Colonic mucosa (tissue), 4 donors: ENCODE measurements around the gene TUT7. TPM values are rescaled to one million over a fixed set of nuclear protein-coding genes. Genes with fewer than 3 reads are reported as not detected.
"Not testable (repeated sequence)": the region's sequence is repeated elsewhere in the genome, so short reads cannot be mapped to it uniquely, and the experiment has no call there.

Experiments used
- DNase-seq: peaks from one replicate; pipeline ENCODE4 v3.0.0-alpha.2; 2020
- H3K27ac ChIP-seq: fragments of 200-600 bp; one replicate; pipeline ENCODE4 v1.8.0; 2021
- H3K27me3 ChIP-seq: fragments of 200-600 bp; one replicate; pipeline ENCODE4 v1.8.0; 2021
- H3K36me3 ChIP-seq: fragments of 200-600 bp; one replicate; pipeline ENCODE4 v1.8.0; 2021
- H3K4me1 ChIP-seq: fragments of 200-600 bp; one replicate; pipeline ENCODE4 v1.8.0; 2021; ENCODE audit warnings: mild to moderate bottlenecking
- H3K4me3 ChIP-seq: fragments of 200-600 bp; one replicate; pipeline ENCODE4 v1.8.0; 2021
- H3K9ac ChIP-seq, 2 donors: one replicate each; pipeline ENCODE4 v1.7.0; 2013; ENCODE audit warnings: control low read depth in 2 of 2, low read depth in 2 of 2, low read length in 2 of 2
- H3K9me3 ChIP-seq: fragments of 200-600 bp; one replicate; pipeline ENCODE4 v1.8.0; 2021
- intact Hi-C: fragments of 100-400 bp; cut with DNase I; formaldehyde crosslinking; loops from one replicate; pipeline ENCODE4 v1.14.1; 2022
- total RNA-seq, 2 donors: library from RNA; stranded (reverse); fragmentation: NEBNext Ultra II Directional in 1 of 2; extraction: Animal tissue kit (Norgen Biotek cat#: 25700) in 1 of 2; gene quantifications; one replicate each; pipeline ENCODE4 v1.2.1, GENCODE V29; 2021
- TF ChIP-seq, protein P1 (sequence below): fragments of 200-600 bp; IDR thresholded peaks from one replicate; pipeline ENCODE4 v1.8.0; 2022; ENCODE audit warnings: antibody characterized with exemption, mild to moderate bottlenecking
- donor health status: healthy.
- donor health status: DM: no; HTN: no; CAD: no.
- donor health status: DM: no; HTN: no; CAD: no.

The TUT7 gene
- total RNA-seq, 2 donors from 2014 or later: 31.5 to 42.4 TPM

DNA sequence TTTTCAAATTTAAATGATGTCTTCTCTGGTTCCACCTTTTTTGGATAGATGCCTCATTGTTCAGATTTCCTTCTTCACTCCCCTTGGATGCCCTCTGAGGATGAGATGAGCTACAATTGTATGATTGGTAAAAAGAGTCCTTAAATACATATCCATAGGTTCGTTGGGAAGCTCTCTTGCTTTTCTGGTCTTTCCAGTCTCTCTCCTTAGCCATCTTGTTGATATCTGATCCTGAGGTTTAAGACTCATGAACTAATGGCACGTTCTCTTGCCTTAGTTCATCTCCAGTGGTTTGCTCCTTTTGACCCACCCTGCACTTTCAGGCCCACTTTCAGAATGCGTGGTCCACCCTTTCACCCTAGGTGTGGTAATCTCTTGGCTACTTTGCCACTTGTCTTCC lies 33.2 kb upstream of the TUT7 start:
- Histone ChIP-seq H3K27me3 (no peaks in the 10 kb centered on the region), H3K36me3 (no peaks in the 10 kb centered on the region), H3K9me3 (no peaks in the 10 kb centered on the region), H3K4me1 (no peaks in the 10 kb centered on the region), H3K27ac (no peak overlapping the region), H3K4me3 (no peak overlapping the region), H3K9ac (no peak overlapping the region)
- DNase-seq: no peak
- intact Hi-C loops: no loop called here
- TF ChIP-seq, protein P1, sequence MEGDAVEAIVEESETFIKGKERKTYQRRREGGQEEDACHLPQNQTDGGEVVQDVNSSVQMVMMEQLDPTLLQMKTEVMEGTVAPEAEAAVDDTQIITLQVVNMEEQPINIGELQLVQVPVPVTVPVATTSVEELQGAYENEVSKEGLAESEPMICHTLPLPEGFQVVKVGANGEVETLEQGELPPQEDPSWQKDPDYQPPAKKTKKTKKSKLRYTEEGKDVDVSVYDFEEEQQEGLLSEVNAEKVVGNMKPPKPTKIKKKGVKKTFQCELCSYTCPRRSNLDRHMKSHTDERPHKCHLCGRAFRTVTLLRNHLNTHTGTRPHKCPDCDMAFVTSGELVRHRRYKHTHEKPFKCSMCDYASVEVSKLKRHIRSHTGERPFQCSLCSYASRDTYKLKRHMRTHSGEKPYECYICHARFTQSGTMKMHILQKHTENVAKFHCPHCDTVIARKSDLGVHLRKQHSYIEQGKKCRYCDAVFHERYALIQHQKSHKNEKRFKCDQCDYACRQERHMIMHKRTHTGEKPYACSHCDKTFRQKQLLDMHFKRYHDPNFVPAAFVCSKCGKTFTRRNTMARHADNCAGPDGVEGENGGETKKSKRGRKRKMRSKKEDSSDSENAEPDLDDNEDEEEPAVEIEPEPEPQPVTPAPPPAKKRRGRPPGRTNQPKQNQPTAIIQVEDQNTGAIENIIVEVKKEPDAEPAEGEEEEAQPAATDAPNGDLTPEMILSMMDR: no peak

DNA sequence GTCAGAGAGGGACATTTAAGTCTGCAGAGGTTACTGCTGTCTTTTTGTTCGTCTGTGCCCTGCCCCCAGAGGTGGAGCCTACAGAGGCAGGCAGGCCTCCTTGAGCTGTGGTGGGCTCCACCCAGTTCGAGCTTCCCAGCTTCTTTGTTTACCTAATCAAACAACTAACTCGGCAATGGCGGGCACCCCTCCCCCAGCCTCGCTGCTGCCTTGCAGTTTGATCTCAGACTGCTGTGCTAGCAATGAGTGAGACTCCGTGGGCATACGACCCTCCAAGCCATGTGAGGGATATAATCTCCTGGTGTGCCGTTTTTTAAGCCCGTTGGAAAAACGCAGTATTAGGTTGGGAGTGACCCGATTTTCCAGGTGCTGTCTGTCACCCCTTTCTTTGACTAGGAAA lies 28.8 kb upstream of the TUT7 start:
- H3K4me3 ChIP-seq, H3K36me3 ChIP-seq, H3K27ac ChIP-seq, H3K27me3 ChIP-seq, H3K4me1 ChIP-seq, H3K9ac ChIP-seq, DNase-seq, H3K9me3 ChIP-seq, intact Hi-C loops: not testable (repeated sequence)

DNA sequence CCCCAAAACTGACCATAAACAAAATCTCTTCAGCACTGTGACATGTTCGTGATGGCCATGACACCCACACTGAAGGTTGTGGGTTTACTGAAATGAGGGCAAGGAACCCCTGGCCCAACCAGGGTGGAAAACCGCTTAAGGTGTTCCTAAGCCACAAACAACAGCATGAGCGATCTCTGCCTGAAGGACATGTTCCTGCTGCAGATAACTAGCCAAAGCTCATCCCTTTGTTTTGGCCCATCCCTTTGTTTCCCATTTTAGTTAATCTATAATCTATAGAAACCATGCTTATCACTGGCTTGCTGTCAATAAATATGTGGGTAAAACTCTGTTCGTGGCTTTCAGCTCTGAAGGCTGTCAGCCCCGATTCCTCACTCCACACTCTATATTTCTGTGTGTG lies 21.8 kb upstream of the TUT7 start:
- H3K27ac ChIP-seq: no peak overlapping the region
- no peak overlapping the region for H3K4me3 ChIP-seq
- H3K9ac ChIP-seq: no peak overlapping the region
- intact Hi-C loops: no loop called here
- no peaks in the 10 kb centered on the region for H3K4me1 ChIP-seq
- no peaks in the 10 kb centered on the region for H3K36me3 ChIP-seq
- H3K27me3 ChIP-seq: no peaks in the 10 kb centered on the region
- no peaks in the 10 kb centered on the region for H3K9me3 ChIP-seq
- TF ChIP-seq, protein P1: no peak
- no peak for DNase-seq

DNA sequence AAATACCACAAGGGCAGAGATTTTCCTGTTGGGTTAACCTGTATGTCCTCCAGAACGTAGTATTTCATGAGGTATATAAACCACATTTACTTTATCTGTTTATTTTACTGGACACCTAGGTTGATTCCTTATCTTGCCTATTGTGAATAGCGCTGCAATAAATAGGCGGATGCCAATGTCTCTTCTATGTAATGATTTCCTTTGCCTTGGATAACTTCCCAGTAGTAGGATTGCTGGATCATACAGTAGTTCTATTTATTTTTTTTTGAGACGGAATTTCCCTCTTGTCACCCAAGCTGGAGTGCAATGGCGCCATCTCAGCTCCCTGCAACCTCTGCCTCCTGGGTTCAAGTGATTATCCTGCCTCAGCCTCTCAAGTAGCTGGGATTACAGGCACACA lies 15.6 kb upstream of the TUT7 start:
- no peaks in the 10 kb centered on the region for H3K9me3 ChIP-seq
- H3K27ac ChIP-seq: no peak overlapping the region
- no peak overlapping the region for H3K9ac ChIP-seq
- no peak overlapping the region for H3K4me3 ChIP-seq
- H3K36me3 ChIP-seq: no peaks in the 10 kb centered on the region
- intact Hi-C loops: no loop called here
- no peak for DNase-seq
- H3K27me3 ChIP-seq: no peaks in the 10 kb centered on the region
- TF ChIP-seq, protein P1: no peak
- no peaks in the 10 kb centered on the region for H3K4me1 ChIP-seq

DNA sequence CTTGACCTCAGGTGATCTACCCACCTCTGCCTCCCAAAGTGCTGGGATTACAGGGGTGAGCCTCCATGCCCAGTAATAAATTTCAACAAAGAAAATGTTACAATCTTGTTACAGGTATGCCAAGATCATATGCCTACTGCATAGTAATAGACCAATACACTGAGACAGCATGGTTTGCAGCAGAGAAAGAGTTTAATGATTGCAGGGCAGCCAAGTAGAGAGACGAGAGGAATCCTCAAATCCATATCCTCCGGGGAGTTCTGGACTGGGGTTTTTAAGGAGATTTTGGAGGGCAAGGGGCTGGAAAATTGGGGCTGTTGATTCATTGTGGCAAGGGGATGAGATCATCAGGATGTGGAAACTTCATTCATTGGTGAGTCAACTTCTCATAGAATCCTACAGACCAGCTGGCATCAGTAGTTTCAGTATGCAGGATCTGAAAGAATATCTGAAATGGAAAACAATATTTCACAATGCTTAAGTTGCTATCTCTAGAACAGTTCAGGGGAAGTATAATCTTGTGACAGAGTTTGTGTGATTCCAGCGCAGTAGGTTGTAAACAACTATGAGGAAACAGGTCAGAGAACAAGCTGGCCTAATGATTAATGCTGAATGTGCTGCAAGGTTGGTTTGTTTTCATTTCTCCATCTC lies 14.8 kb upstream of the TUT7 start:
- Histone ChIP-seq H3K27ac (no peak overlapping the region), H3K9ac (no peak overlapping the region), H3K4me1 (no peaks in the 10 kb centered on the region), H3K9me3 (no peaks in the 10 kb centered on the region), H3K4me3 (no peak overlapping the region), H3K27me3 (no peaks in the 10 kb centered on the region), H3K36me3 (no peaks in the 10 kb centered on the region)
- intact Hi-C loops: no loop called here
- TF ChIP-seq, protein P1: no peak
- DNase-seq: no peak

DNA sequence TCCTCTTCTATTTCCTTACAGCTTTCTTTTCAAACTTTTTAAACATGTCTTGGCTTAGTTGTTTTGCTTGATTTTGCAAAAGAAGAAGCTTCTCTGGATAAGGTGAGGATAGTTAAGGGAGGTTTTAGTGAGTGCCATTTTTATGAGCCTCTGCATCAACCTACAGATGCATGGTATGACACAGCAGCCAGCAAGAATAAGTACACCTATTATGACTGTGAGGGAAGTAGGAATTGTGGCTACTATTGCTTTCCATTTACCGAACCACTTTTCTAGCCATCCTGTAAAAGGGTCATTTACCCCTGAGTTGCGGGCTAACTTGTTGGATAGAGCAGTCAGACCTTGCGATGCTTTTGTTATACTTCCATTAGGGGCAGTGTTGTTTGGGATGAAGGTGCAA lies 7.0 kb upstream of the TUT7 start:
- Histone ChIP-seq H3K4me3 (no peak overlapping the region), H3K9me3 (no peaks in the 10 kb centered on the region), H3K4me1 (no peaks in the 10 kb centered on the region), H3K9ac (no peak overlapping the region), H3K36me3 (no peaks in the 10 kb centered on the region), H3K27ac (no peak overlapping the region), H3K27me3 (no peaks in the 10 kb centered on the region)
- TF ChIP-seq, protein P1: no peak
- intact Hi-C loops: no loop called here
- no peak for DNase-seq
